ENCODE data around the gene CLSTN2.

CLSTN2 gene

DNA sequence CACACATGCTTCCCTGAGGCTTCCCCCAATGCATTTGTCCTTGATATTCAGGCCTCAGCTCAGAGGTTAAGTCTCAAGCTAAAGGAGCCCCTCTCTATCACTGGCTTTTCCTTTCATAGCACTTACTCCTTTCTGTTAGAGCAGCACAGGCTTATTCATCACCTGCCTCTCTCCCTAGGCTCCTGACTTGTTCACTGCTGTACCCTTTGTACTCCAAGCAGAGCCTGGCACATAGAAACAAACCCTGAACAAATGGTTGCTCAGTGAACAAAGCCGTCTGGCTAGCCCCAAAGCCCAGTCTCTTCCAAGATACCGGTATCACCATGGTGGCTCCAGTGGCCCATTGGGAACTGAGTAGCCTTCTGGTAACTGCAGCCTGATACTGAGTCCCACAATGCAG, 511.7 kb downstream of the CLSTN2 start:
- Histone ChIP-seq H3K9me3 (ENCODE audit: control insufficient read depth, insufficient read depth, low read length) (no peaks in the 10 kb centered on the region), H3K4me1 (ENCODE audit: control insufficient read depth, low read length) (no peaks in the 10 kb centered on the region), H3K27me3 (ENCODE audit: control insufficient read depth, low read length) (peaks cover 4% of the 10 kb centered on the region; the same call in 1 of the 2 replicates), H3K4me3 (ENCODE audit: low read length) (no peak overlapping the region), H3F3A (ENCODE audit: control insufficient read depth, insufficient read depth) (no peaks in the 10 kb centered on the region), H4K20me1 (ENCODE audit: control insufficient read depth, insufficient read depth, low read depth, low read length) (no peaks in the 10 kb centered on the region), H3K36me3 (ENCODE audit: control insufficient read depth, low read length) (no peaks in the 10 kb centered on the region), H3K27ac (ENCODE audit: low read depth, low read length) (no peak overlapping the region), H3K9me2 (replicated peaks; ENCODE audit: control insufficient read depth, low read length) (no peaks in the 10 kb centered on the region), H3K4me2 (ENCODE audit: low read length) (no peak overlapping the region), H3K79me2 (ENCODE audit: control insufficient read depth, low read length) (no peaks in the 10 kb centered on the region)
- TF ChIP-seq, protein P1, sequence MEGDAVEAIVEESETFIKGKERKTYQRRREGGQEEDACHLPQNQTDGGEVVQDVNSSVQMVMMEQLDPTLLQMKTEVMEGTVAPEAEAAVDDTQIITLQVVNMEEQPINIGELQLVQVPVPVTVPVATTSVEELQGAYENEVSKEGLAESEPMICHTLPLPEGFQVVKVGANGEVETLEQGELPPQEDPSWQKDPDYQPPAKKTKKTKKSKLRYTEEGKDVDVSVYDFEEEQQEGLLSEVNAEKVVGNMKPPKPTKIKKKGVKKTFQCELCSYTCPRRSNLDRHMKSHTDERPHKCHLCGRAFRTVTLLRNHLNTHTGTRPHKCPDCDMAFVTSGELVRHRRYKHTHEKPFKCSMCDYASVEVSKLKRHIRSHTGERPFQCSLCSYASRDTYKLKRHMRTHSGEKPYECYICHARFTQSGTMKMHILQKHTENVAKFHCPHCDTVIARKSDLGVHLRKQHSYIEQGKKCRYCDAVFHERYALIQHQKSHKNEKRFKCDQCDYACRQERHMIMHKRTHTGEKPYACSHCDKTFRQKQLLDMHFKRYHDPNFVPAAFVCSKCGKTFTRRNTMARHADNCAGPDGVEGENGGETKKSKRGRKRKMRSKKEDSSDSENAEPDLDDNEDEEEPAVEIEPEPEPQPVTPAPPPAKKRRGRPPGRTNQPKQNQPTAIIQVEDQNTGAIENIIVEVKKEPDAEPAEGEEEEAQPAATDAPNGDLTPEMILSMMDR (IDR thresholded peaks at IDR 0.05; ENCODE audit: low read depth, low read length, poor library complexity, severe bottlenecking): no peak
- TF ChIP-seq EZH2phosphoT487 (IDR thresholded peaks at IDR 0.05; ENCODE audit: borderline replicate concordance, low read length): no peak

DNA sequence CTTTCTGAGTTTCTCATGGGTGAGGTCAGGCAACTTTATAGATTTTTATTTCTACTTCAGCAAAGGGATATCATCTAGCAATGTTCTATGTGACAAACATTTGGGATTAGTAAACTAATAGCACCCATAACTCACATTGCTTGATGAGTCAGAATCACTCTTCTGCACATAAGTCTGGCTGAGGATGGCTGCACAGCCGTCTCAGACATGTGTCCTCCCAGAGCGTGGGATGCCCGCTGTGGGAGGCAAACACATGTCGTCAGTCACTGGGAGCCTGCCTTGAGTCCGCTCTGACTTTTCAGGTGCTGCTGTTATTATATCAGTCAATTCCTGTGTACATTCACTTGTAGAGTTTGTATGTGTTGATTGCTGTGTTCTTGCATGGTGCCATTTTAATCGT, 512.2 kb downstream of the CLSTN2 start:
- Histone ChIP-seq H3K27me3 (ENCODE audit: control insufficient read depth, low read length) (peaks cover 4% of the 10 kb centered on the region; the same call in 1 of the 2 replicates), H3K27ac (ENCODE audit: low read depth, low read length) (no peak overlapping the region), H4K20me1 (ENCODE audit: control insufficient read depth, insufficient read depth, low read depth, low read length) (no peaks in the 10 kb centered on the region), H3K79me2 (ENCODE audit: control insufficient read depth, low read length) (no peaks in the 10 kb centered on the region), H3K36me3 (ENCODE audit: control insufficient read depth, low read length) (no peaks in the 10 kb centered on the region), H3F3A (ENCODE audit: control insufficient read depth, insufficient read depth) (no peaks in the 10 kb centered on the region), H3K4me2 (ENCODE audit: low read length) (no peak overlapping the region), H3K9me2 (replicated peaks; ENCODE audit: control insufficient read depth, low read length) (no peaks in the 10 kb centered on the region), H3K9me3 (ENCODE audit: control insufficient read depth, insufficient read depth, low read length) (no peaks in the 10 kb centered on the region), H3K4me1 (ENCODE audit: control insufficient read depth, low read length) (no peaks in the 10 kb centered on the region), H3K4me3 (ENCODE audit: low read length) (no peak overlapping the region)
- no peak for TF ChIP-seq EZH2phosphoT487 (IDR thresholded peaks at IDR 0.05; ENCODE audit: borderline replicate concordance, low read length)
- TF ChIP-seq, protein P1 (IDR thresholded peaks at IDR 0.05; ENCODE audit: low read depth, low read length, poor library complexity, severe bottlenecking): no peak

DNA sequence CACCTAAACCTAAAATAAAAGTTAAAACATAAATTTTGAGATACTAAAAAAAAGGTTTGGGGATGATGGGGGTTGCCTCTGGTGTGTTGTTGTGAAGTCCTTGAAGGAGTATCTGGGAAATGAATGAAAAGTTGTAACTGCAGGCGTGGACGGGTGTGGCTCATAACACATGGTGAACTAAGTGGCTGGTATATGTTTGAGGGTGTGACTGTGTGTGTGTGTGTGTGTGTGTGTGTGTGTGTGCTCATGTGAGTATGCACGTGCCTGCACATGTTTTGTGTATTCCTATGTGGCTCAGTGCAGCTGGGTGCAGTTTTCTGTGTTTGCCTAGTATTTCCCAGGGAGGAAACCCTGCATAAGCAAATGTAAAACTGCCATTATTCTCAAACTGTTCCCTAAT, 513.0 kb downstream of the CLSTN2 start:
- Histone ChIP-seq H3K27me3 (ENCODE audit: control insufficient read depth, low read length) (no peaks in the 10 kb centered on the region), H3F3A (ENCODE audit: control insufficient read depth, insufficient read depth) (no peaks in the 10 kb centered on the region), H3K79me2 (ENCODE audit: control insufficient read depth, low read length) (no peaks in the 10 kb centered on the region), H4K20me1 (ENCODE audit: control insufficient read depth, insufficient read depth, low read depth, low read length) (no peaks in the 10 kb centered on the region), H3K9me2 (replicated peaks; ENCODE audit: control insufficient read depth, low read length) (no peaks in the 10 kb centered on the region), H3K36me3 (ENCODE audit: control insufficient read depth, low read length) (no peaks in the 10 kb centered on the region), H3K4me3 (ENCODE audit: low read length) (no peak overlapping the region), H3K4me1 (ENCODE audit: control insufficient read depth, low read length) (no peaks in the 10 kb centered on the region), H3K9me3 (ENCODE audit: control insufficient read depth, insufficient read depth, low read length) (no peaks in the 10 kb centered on the region), H3K4me2 (ENCODE audit: low read length) (no peak overlapping the region), H3K27ac (ENCODE audit: low read depth, low read length) (no peak overlapping the region)
- no peak for TF ChIP-seq EZH2phosphoT487 (IDR thresholded peaks at IDR 0.05; ENCODE audit: borderline replicate concordance, low read length)
- TF ChIP-seq, protein P1 (IDR thresholded peaks at IDR 0.05; ENCODE audit: low read depth, low read length, poor library complexity, severe bottlenecking): no peak

Data from DOHH2 (cell line).